HG02870 (cell line): Measurements from ENCODE around the gene NEK10.
A peak's percentile ranks its signal among the peaks of the same experiment; 100 is the strongest.
"Not testable (repeated sequence)": the region's sequence is repeated elsewhere in the genome, so short reads cannot be mapped to it uniquely, and the experiment has no call there.

Experiments
- ATAC-seq: cut with Tn5 transposase; IDR thresholded peaks from one replicate; pipeline ENCODE4 v1.9.1; 2021; ENCODE audit warnings: mild to moderate bottlenecking, moderate library complexity; ENCODE audit not compliant: unreplicated experiment

The NEK10 gene

GRCh38 chr3:27368831-27369607 lies at the start of gene NEK10:
NEK10 (minus strand) TSS chr3:27369383; CDS start chr3:27352882, 16,501 bp downstream.
- peak; percentile 100 for ATAC-seq

GRCh38 chr3:27415202-27415601 lies 46.0 kb upstream of the NEK10 start:
- ATAC-seq: no peak

- peak; percentile 89 for ATAC-seq
These were observed 23.9 kb upstream of the NEK10 start for GRCh38 chr3:27392950-27393679.

- ATAC-seq: not testable (repeated sequence)
These were observed 23.2 kb upstream of the NEK10 start for GRCh38 chr3:27392414-27392813.

GRCh38 chr3:27391796-27392195 lies 22.6 kb upstream of the NEK10 start:
- peak; percentile 46 for ATAC-seq

- no peak for ATAC-seq
These were observed 18.4 kb upstream of the NEK10 start for GRCh38 chr3:27387625-27388024.

GRCh38 chr3:27385504-27385903 lies 16.3 kb upstream of the NEK10 start:
- ATAC-seq: no peak

GRCh38 chr3:27384191-27384590 lies 15.0 kb upstream of the NEK10 start:
- ATAC-seq: no peak

GRCh38 chr3:27380433-27381357 lies 11.5 kb upstream of the NEK10 start:
- ATAC-seq: peak; percentile 83

GRCh38 chr3:27378331-27378730 lies 9.1 kb upstream of the NEK10 start:
- ATAC-seq: no peak

- ATAC-seq: no peak
These were observed 7.1 kb upstream of the NEK10 start for GRCh38 chr3:27376109-27376772.

- no peak for ATAC-seq
These were observed 3.1 kb downstream of the NEK10 start for GRCh38 chr3:27366062-27366591.

- no peak for ATAC-seq
These were observed 8.8 kb downstream of the NEK10 start for GRCh38 chr3:27360113-27361078.

GRCh38 chr3:27358372-27358771 lies 10.8 kb downstream of the NEK10 start:
- no peak for ATAC-seq

GRCh38 chr3:27357665-27358258 lies 11.4 kb downstream of the NEK10 start:
- peak; percentile 95 for ATAC-seq

- ATAC-seq: no peak
These were observed 12.2 kb downstream of the NEK10 start for GRCh38 chr3:27356976-27357375.

- ATAC-seq: no peak
These were observed 14.5 kb downstream of the NEK10 start for GRCh38 chr3:27354588-27355203.

- no peak for ATAC-seq
These were observed 15.0 kb downstream of the NEK10 start for GRCh38 chr3:27354161-27354560.
